ENCODE measurements around the gene EHBP1L1. TPM values are rescaled to one million over a fixed set of nuclear protein-coding genes. Genes with fewer than 3 reads are reported as not detected.

EHBP1L1 gene
- total RNA-seq, 1 donor from 2014 or later, result 10.1 TPM

DNA sequence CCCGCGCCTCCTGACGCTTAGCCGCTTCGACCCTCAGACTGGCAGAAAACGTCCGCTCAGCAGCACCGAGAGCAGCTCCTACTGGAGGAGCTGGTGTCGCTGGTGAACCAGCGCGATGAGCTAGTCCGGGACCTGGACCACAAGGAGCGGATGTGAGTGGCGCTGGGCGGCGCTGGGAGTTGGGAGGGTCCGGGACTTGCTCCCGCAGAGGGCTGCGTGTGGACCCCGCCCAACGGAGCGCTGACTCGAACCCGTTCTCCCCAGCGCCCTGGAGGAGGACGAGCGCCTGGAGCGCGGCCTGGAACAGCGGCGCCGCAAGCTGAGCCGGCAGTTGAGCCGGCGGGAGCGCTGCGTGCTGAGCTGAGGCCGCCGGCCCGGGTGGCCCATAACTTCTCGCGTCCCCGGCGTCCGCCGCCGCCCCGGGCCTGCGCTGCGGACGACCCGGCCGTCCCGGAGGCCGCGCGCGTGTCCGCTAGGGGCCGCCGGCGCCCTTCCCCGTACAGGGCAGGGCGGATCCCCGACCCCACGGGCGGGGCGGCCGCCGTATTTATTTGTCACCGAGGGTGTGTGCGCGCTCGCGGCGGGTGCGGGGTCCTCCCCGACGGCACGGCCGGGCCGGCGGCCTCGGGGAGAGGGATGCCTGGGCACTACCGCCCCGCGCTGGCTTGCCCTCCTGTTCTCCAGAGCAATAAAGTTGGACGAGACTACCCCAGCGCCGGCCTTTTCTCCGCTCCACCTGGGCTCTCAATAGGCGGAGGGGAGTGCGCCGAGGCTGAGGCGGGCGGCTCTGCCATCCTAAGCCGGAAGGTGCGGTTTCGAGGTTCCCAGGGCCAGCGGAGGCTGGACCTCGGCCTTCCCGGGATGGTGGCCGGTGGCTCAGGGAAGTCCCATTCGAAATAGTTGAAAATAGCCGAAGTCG is 16.3 kb downstream of the EHBP1L1 start:
- Histone ChIP-seq H3K4me1 (ENCODE audit: insufficient read depth, low read length) (peaks cover 11% of the 10 kb centered on the region), H3K27me3 (ENCODE audit: insufficient read depth, low read length) (no peaks in the 10 kb centered on the region), H3K79me2 (ENCODE audit: insufficient read depth, low read length) (no peaks in the 10 kb centered on the region), H4K20me1 (ENCODE audit: insufficient read depth, low read length) (peaks cover 6% of the 10 kb centered on the region), H3K4me3 (ENCODE audit: insufficient read depth, low read depth, low read length) (peak overlapping the region; percentile 37), H3K9ac (ENCODE audit: low read length) (peak overlapping the region; percentile 58), H2AFZ (ENCODE audit: low read depth, low read length) (peak overlapping the region; percentile 86), H3K27ac (ENCODE audit: low read depth, low read length) (peak overlapping the region; percentile 58), H3K36me3 (ENCODE audit: insufficient read depth, low read length) (no peaks in the 10 kb centered on the region), H3K9me3 (ENCODE audit: insufficient read depth, low read depth, low read length) (no peaks in the 10 kb centered on the region), H3K4me2 (ENCODE audit: low read length) (peak overlapping the region; percentile 84)
- FAIRE-seq (no peak), DNase-seq (ENCODE audit: low read depth) (peak; percentile 69)
- no peak overlapping the region for H3K27ac Mint-ChIP-seq (ENCODE audit: unreplicated experiment)
- H3K27me3 Mint-ChIP-seq (ENCODE audit: low read depth, unreplicated experiment), result peaks cover 10% of the 10 kb centered on the region
- H3K36me3 Mint-ChIP-seq (ENCODE audit: low read depth, unreplicated experiment), result no peaks in the 10 kb centered on the region
- no peak for TF ChIP-seq EZH2 (IDR thresholded peaks at IDR 0.05; ENCODE audit: insufficient read depth, low read length)
- TF ChIP-seq, protein P1, sequence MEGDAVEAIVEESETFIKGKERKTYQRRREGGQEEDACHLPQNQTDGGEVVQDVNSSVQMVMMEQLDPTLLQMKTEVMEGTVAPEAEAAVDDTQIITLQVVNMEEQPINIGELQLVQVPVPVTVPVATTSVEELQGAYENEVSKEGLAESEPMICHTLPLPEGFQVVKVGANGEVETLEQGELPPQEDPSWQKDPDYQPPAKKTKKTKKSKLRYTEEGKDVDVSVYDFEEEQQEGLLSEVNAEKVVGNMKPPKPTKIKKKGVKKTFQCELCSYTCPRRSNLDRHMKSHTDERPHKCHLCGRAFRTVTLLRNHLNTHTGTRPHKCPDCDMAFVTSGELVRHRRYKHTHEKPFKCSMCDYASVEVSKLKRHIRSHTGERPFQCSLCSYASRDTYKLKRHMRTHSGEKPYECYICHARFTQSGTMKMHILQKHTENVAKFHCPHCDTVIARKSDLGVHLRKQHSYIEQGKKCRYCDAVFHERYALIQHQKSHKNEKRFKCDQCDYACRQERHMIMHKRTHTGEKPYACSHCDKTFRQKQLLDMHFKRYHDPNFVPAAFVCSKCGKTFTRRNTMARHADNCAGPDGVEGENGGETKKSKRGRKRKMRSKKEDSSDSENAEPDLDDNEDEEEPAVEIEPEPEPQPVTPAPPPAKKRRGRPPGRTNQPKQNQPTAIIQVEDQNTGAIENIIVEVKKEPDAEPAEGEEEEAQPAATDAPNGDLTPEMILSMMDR (IDR thresholded peaks at IDR 0.05; ENCODE audit: insufficient read depth, low read depth, low read length), result no peak
- H3K9me3 Mint-ChIP-seq (ENCODE audit: unreplicated experiment), result no peaks in the 10 kb centered on the region
- peaks cover 6% of the 10 kb centered on the region for H3K4me1 Mint-ChIP-seq (ENCODE audit: low read depth, unreplicated experiment)
- H3K4me3 Mint-ChIP-seq (ENCODE audit: unreplicated experiment), result no peak overlapping the region

DNA sequence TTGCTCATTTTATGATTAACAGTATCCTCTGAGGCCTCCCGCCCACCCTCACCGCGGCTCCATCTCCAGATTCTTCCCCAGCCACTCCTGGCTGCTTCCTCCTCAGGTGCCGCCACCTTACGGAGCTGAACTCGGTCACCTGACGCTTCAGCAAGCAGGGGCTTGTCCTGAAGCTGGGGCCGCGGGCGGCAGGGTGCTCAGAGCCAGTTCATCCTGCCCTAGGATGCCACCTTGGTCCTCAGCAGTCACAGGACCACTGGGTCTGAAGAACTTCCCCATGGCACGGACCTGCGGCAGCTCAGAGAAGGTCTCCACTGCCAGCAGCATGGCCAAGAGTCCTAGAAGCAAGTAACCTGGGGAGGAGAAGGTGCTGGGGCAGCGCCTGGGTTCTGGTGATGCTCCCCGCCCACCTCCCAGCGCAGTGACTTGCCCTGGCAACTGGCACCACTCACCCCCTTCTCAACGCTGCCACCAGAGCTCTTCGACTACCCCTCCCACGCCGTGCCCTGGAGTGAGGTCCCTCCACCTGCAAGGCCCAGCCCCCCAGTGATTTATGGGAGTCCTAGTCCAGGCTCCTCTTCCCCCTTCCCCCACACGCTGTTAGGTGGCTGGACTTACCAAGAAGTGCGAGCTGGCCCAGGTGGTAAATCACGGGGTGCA is 17.1 kb downstream of the EHBP1L1 start:
- H3K27me3 ChIP-seq (ENCODE audit: insufficient read depth, low read length), result no peaks in the 10 kb centered on the region
- H3K9me3 Mint-ChIP-seq (ENCODE audit: unreplicated experiment), result no peaks in the 10 kb centered on the region
- H2AFZ ChIP-seq (ENCODE audit: low read depth, low read length), result no peak overlapping the region
- FAIRE-seq, result no peak
- H3K4me1 Mint-ChIP-seq (ENCODE audit: low read depth, unreplicated experiment), result peaks cover 4% of the 10 kb centered on the region
- peak overlapping the region; percentile 84 for H3K4me2 ChIP-seq (ENCODE audit: low read length)
- peaks cover 2% of the 10 kb centered on the region for H3K36me3 ChIP-seq (ENCODE audit: insufficient read depth, low read length)
- no peaks in the 10 kb centered on the region for H3K9me3 ChIP-seq (ENCODE audit: insufficient read depth, low read depth, low read length)
- no peak for DNase-seq (ENCODE audit: low read depth)
- no peak overlapping the region for H3K27ac Mint-ChIP-seq (ENCODE audit: unreplicated experiment)
- peaks cover 6% of the 10 kb centered on the region for H4K20me1 ChIP-seq (ENCODE audit: insufficient read depth, low read length)
- H3K4me1 ChIP-seq (ENCODE audit: insufficient read depth, low read length), result peaks cover 10% of the 10 kb centered on the region
- H3K9ac ChIP-seq (ENCODE audit: low read length), result no peak overlapping the region
- TF ChIP-seq, protein P1 (IDR thresholded peaks at IDR 0.05; ENCODE audit: insufficient read depth, low read depth, low read length), result no peak
- TF ChIP-seq EZH2 (IDR thresholded peaks at IDR 0.05; ENCODE audit: insufficient read depth, low read length), result no peak
- no peaks in the 10 kb centered on the region for H3K36me3 Mint-ChIP-seq (ENCODE audit: low read depth, unreplicated experiment)
- H3K4me3 Mint-ChIP-seq (ENCODE audit: unreplicated experiment), result no peak overlapping the region
- peaks cover 10% of the 10 kb centered on the region for H3K27me3 Mint-ChIP-seq (ENCODE audit: low read depth, unreplicated experiment)
- H3K4me3 ChIP-seq (ENCODE audit: insufficient read depth, low read depth, low read length), result no peak overlapping the region
- no peaks in the 10 kb centered on the region for H3K79me2 ChIP-seq (ENCODE audit: insufficient read depth, low read length)
- H3K27ac ChIP-seq (ENCODE audit: low read depth, low read length), result no peak overlapping the region
